Naive thymus-derived CD4-positive, alpha-beta T cell (primary cell): ENCODE results near the gene PKHD1. TPM values are rescaled to one million over a fixed set of nuclear protein-coding genes. Genes with fewer than 3 reads are reported as not detected.

Experiments
- ATAC-seq: fragments of 150-1000 bp; cut with Tn5 transposase; 2 replicates; pipeline ENCODE4 v1.10.0; 2021; ENCODE audit warnings: mild to moderate bottlenecking, moderate library complexity
- CTCF ChIA-PET: fragments of 350-600 bp; sonication (Branson Sonifier 250); formaldehyde crosslinking; loops from one replicate; lab custom pipeline; 2021; ENCODE audit warnings: antibody characterized with exemption; lab: Charles Lee
- POLR2A ChIA-PET: fragments of 350-600 bp; sonication (Branson Sonifier 250); formaldehyde crosslinking; loops from one replicate; lab custom pipeline; 2021; ENCODE audit warnings: antibody characterized with exemption, inconsistent platforms; lab: Charles Lee
- DNase-seq, 9 donors: peaks; one replicate each; pipeline versions ENCODE4 v3.0.0 to v3.0.0-alpha.2; 2020 to 2022; ENCODE audit warnings: mixed read lengths in 1 of 9
- H3K27ac ChIP-seq: one replicate; pipeline ENCODE4 v1.7.0; 2013; ENCODE audit warnings: mild to moderate bottlenecking, low read depth, low read length, moderate library complexity
- H3K27me3 ChIP-seq, 2 donors: one replicate each; pipeline ENCODE4 v1.7.0; 2013; ENCODE audit warnings: low read length in 2 of 2, mild to moderate bottlenecking in 2 of 2, moderate library complexity in 2 of 2; ENCODE audit not compliant: control insufficient read depth in 2 of 2, insufficient read depth in 2 of 2
- H3K36me3 ChIP-seq, 3 experiments: 1 replicate in 2 of 3; 2 replicates in 1 of 3; pipeline ENCODE4 v1.7.0; 2013; ENCODE audit warnings: low read length in 3 of 3, mild to moderate bottlenecking in 3 of 3, moderate library complexity in 1 of 3; ENCODE audit not compliant: insufficient read depth in 3 of 3, control insufficient read depth in 2 of 3
- H3K4me1 ChIP-seq, 2 donors: one replicate each; pipeline ENCODE4 v1.7.0; 2013; ENCODE audit warnings: low read length in 2 of 2, mild to moderate bottlenecking in 2 of 2, moderate library complexity in 1 of 2; ENCODE audit not compliant: control insufficient read depth in 2 of 2, insufficient read depth in 2 of 2
- H3K4me3 ChIP-seq: 2 replicates; pipeline ENCODE4 v1.7.0; 2013; ENCODE audit warnings: mild to moderate bottlenecking, low read length
- H3K9me3 ChIP-seq, 3 experiments: 1 replicate in 2 of 3; 2 replicates in 1 of 3; pipeline ENCODE4 v1.7.0; 2013; ENCODE audit warnings: low read length in 3 of 3; ENCODE audit not compliant: control insufficient read depth in 2 of 3
- H3K27ac Mint-ChIP-seq, 9 donors: one replicate each; pipeline ENCODE4 v1.8.0; 2020 to 2022; ENCODE audit warnings: mixed read lengths in 9 of 9, mild to moderate bottlenecking in 8 of 9, moderate library complexity in 5 of 9, inconsistent platforms in 2 of 9
- H3K27me3 Mint-ChIP-seq, 5 donors: one replicate each; pipeline ENCODE4 v1.8.0; 2021 to 2022; ENCODE audit warnings: mixed read lengths in 5 of 5, mild to moderate bottlenecking in 1 of 5
- H3K36me3 Mint-ChIP-seq, 5 donors: one replicate each; pipeline ENCODE4 v1.8.0; 2020 to 2022; ENCODE audit warnings: mixed read lengths in 5 of 5, mild to moderate bottlenecking in 3 of 5, inconsistent platforms in 1 of 5
- H3K4me1 Mint-ChIP-seq, 7 donors: one replicate each; pipeline ENCODE4 v1.8.0; 2020 to 2022; ENCODE audit warnings: mixed read lengths in 7 of 7, mild to moderate bottlenecking in 3 of 7, inconsistent platforms in 1 of 7
- H3K4me3 Mint-ChIP-seq, 10 donors: one replicate each; pipeline ENCODE4 v1.8.0; 2020 to 2022; ENCODE audit warnings: mild to moderate bottlenecking in 10 of 10, mixed read lengths in 10 of 10, moderate library complexity in 6 of 10, inconsistent platforms in 2 of 10
- H3K9me3 Mint-ChIP-seq, 11 donors: one replicate each; pipeline ENCODE4 v1.8.0; 2020 to 2022; ENCODE audit warnings: mixed read lengths in 11 of 11, mild to moderate bottlenecking in 4 of 11, inconsistent platforms in 1 of 11, moderate library complexity in 1 of 11
- intact Hi-C, 2 donors: fragments of 100-400 bp; cut with micrococcal nuclease; formaldehyde crosslinking; loops; one replicate each; pipeline ENCODE4 v1.15.1; 2023
- polyA plus RNA-seq, 2 donors: library from polyadenylated mRNA; unstranded; fragments of 300-500 nt; fragmentation: Illumina TruSeq; gene quantifications; one replicate each; pipeline ENCODE4 v1.2.3, GENCODE V29; 2021
- total RNA-seq, 6 experiments: library from RNA in 5 of 6; stranded (reverse) in 5 of 6; gene quantifications; 1 replicate in 5 of 6; 2 replicates in 1 of 6; pipeline ENCODE4 v1.2.3 and lab custom pipeline; 2021 to 2026

Gene PKHD1
- total and polyA plus RNA-seq, 7 experiments from 2014 or later, result not detected

- no peak overlapping the region for H3K27ac Mint-ChIP-seq
- peaks cover 3 to 18% (median 16%) of the 10 kb centered on the region in 5 donors for H3K27me3 Mint-ChIP-seq
- no peaks in the 10 kb centered on the region for H3K4me1 Mint-ChIP-seq
- H3K27me3 ChIP-seq, result no peaks in the 10 kb centered on the region
- no peaks in the 10 kb centered on the region for H3K36me3 ChIP-seq
- H3K9me3 ChIP-seq, result no peaks in the 10 kb centered on the region
- no peak for DNase-seq
- ChIA-PET CTCF (no interaction called here), POLR2A (no interaction called here)
- H3K4me3 Mint-ChIP-seq, result no peak overlapping the region
- no peaks in the 10 kb centered on the region for H3K36me3 Mint-ChIP-seq
- H3K27ac ChIP-seq, result no peak overlapping the region
- no peak overlapping the region for H3K4me3 ChIP-seq
- ATAC-seq, result no peak
- H3K9me3 Mint-ChIP-seq, result peaks cover 0 to 6% (median 0%) of the 10 kb centered on the region in 11 donors
- intact Hi-C loops, result no loop called here
- no peaks in the 10 kb centered on the region for H3K4me1 ChIP-seq
These were observed 68.3 kb downstream of the PKHD1 start for GRCh38 chr6:52019092-52019491.

DNA sequence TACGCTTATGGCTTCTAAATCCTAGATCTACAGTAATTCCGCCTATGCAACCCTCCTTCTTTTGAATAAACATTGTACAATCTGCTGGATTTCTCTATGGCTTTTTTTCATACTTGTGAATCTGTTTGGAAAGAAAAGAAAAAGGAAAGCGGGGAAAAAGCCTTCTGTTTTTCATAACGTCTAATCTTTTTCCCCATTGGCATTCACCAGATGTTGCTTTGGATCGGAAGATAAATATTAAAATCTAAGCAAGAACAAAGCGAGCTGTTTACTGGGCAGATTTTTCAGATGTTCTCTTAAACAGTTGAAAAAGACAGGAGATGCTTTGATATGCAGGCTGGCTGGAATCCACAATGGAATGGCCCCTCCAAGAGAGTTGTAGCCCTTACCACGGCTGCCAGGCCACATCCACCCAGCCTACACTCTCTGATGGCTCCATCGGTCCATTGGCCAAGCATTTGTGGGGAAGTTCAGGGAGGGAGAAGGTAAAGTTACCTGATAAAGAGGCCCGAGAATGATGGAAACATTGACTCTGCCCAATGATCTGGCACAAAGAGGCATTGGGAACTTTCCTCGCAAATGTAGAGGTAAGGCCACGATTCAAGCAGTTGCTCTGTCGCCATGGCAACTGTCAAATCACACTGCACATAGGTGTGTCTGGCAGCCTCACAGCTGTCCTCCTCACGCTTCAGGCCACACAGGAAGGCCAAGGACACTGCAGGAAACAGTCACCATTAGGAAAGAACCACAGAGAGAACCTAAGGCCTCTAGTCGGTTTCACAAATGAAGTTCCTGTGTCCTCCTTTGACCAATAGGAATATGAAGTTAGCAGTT is 70.3 kb downstream of the PKHD1 start:
- no peak for DNase-seq
- Histone ChIP-seq H3K4me3 (no peak overlapping the region), H3K4me1 (no peaks in the 10 kb centered on the region), H3K27me3 (no peaks in the 10 kb centered on the region), H3K27ac (no peak overlapping the region), H3K9me3 (no peaks in the 10 kb centered on the region), H3K36me3 (no peaks in the 10 kb centered on the region)
- Mint-ChIP-seq H3K4me1 (no peaks in the 10 kb centered on the region), H3K27ac (no peak overlapping the region), H3K27me3 (peaks cover 3 to 27% (median 20%) of the 10 kb centered on the region in 5 donors), H3K9me3 (peaks cover 0 to 6% (median 0%) of the 10 kb centered on the region in 11 donors), H3K4me3 (no peak overlapping the region), H3K36me3 (no peaks in the 10 kb centered on the region)
- ChIA-PET POLR2A (no interaction called here), CTCF (no interaction called here)
- no peak for ATAC-seq
- intact Hi-C loops, result no loop called here

DNA sequence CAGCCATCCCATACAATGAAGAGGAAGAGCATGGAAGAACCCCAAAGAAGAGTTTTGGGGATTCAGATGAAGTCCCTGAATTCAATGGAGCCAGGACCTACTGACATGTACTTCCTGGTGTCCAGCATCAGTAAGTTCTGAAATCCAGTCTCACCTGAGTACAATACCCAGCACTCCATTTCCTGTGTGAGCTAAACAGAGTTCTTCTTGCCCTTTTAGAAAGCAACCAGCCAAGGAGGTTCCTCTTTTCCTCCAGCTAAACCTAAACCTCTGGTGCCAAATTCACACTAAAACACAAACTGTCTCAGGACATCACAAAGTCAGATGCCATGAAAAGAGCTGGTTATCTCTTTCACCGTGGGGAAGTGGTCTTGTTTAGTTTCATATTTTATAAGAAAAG is 71.5 kb downstream of the PKHD1 start:
- no peaks in the 10 kb centered on the region for H3K9me3 ChIP-seq
- intact Hi-C loops, result no loop called here
- DNase-seq (no peak), ATAC-seq (no peak)
- H3K27me3 ChIP-seq, result no peaks in the 10 kb centered on the region
- no peaks in the 10 kb centered on the region for H3K4me1 Mint-ChIP-seq
- no peaks in the 10 kb centered on the region for H3K36me3 Mint-ChIP-seq
- H3K27ac Mint-ChIP-seq, result no peak overlapping the region
- ChIA-PET CTCF (no interaction called here), POLR2A (no interaction called here)
- H3K9me3 Mint-ChIP-seq, result peaks cover 0 to 6% (median 0%) of the 10 kb centered on the region in 11 donors
- peaks cover 3 to 32% (median 25%) of the 10 kb centered on the region in 5 donors for H3K27me3 Mint-ChIP-seq
- H3K4me1 ChIP-seq, result no peaks in the 10 kb centered on the region
- H3K36me3 ChIP-seq, result no peaks in the 10 kb centered on the region
- H3K27ac ChIP-seq, result no peak overlapping the region
- H3K4me3 ChIP-seq, result no peak overlapping the region
- no peak overlapping the region for H3K4me3 Mint-ChIP-seq

DNA sequence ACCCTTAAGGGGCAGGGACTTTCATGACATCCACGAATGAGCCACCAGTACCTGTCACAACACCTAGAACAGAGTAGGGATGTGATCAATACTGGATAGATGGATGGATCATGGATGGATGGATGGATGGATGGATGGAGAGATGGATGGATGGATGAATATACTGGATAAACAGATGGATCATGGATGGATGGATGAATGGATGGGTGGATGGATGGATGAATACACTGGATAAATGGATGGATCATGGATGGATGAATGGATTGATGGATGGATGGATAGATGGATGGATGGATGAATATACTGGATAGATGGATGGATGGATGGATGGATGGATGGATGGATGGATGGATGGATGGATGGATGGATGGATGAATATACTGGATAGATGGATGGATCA is 73.0 kb downstream of the PKHD1 start:
- Histone ChIP-seq H3K27ac (no peak overlapping the region), H3K36me3 (no peaks in the 10 kb centered on the region), H3K27me3 (no peaks in the 10 kb centered on the region), H3K9me3 (no peaks in the 10 kb centered on the region), H3K4me1 (no peaks in the 10 kb centered on the region), H3K4me3 (no peak overlapping the region)
- no peak for ATAC-seq
- no peak for DNase-seq
- Mint-ChIP-seq H3K4me3 (no peak overlapping the region), H3K27me3 (peaks cover 2 to 36% (median 26%) of the 10 kb centered on the region in 5 donors), H3K27ac (no peak overlapping the region), H3K4me1 (no peaks in the 10 kb centered on the region), H3K36me3 (no peaks in the 10 kb centered on the region), H3K9me3 (peaks cover 0 to 6% (median 0%) of the 10 kb centered on the region in 11 donors)
- CTCF ChIA-PET, result no interaction called here
- POLR2A ChIA-PET, result no interaction called here
- intact Hi-C loops, result no loop called here

- no peak overlapping the region for H3K27ac Mint-ChIP-seq
These were observed 74.4 kb downstream of the PKHD1 start for GRCh38 chr6:52013035-52013434.

GRCh38 chr6:52012582-52012981 is 74.8 kb downstream of the PKHD1 start:
- Histone ChIP-seq H3K4me1 (no peaks in the 10 kb centered on the region), H3K27ac (no peak overlapping the region), H3K4me3 (no peak overlapping the region), H3K36me3 (no peaks in the 10 kb centered on the region), H3K9me3 (no peaks in the 10 kb centered on the region), H3K27me3 (no peaks in the 10 kb centered on the region)
- H3K9me3 Mint-ChIP-seq, result peaks cover 0 to 6% (median 0%) of the 10 kb centered on the region in 11 donors
- no peaks in the 10 kb centered on the region for H3K4me1 Mint-ChIP-seq
- no peak overlapping the region for H3K4me3 Mint-ChIP-seq
- ChIA-PET POLR2A (no interaction called here), CTCF (interaction anchor here (1.7 kb wide), 1 partner anchor 12 kb away, joined by 4 read pairs; no protein-coding TSS in a partner anchor)
- intact Hi-C loops, result no loop called here
- peaks cover 0 to 42% (median 32%) of the 10 kb centered on the region in 5 donors for H3K27me3 Mint-ChIP-seq
- DNase-seq (no peak), ATAC-seq (no peak)
- no peaks in the 10 kb centered on the region for H3K36me3 Mint-ChIP-seq
- no peak overlapping the region for H3K27ac Mint-ChIP-seq

More at GRCh38 chr6:52013035-52013434, 74.4 kb downstream of the PKHD1 start:
- no peaks in the 10 kb centered on the region for H3K9me3 ChIP-seq
- H3K4me3 Mint-ChIP-seq, result no peak overlapping the region
- H3K27ac ChIP-seq, result no peak overlapping the region
- no peaks in the 10 kb centered on the region for H3K27me3 ChIP-seq
- peaks cover 0 to 42% (median 29%) of the 10 kb centered on the region in 5 donors for H3K27me3 Mint-ChIP-seq
- H3K4me3 ChIP-seq, result no peak overlapping the region
- no peak for ATAC-seq
- intact Hi-C loops, result no loop called here
- no peaks in the 10 kb centered on the region for H3K36me3 Mint-ChIP-seq
- H3K36me3 ChIP-seq, result no peaks in the 10 kb centered on the region
- ChIA-PET POLR2A (no interaction called here), CTCF (interaction anchor here (1.7 kb wide), 1 partner anchor 12 kb away, joined by 4 read pairs; no protein-coding TSS in a partner anchor)
- DNase-seq, result no peak
- H3K4me1 ChIP-seq, result no peaks in the 10 kb centered on the region
- H3K9me3 Mint-ChIP-seq, result peaks cover 0 to 6% (median 0%) of the 10 kb centered on the region in 11 donors
- no peaks in the 10 kb centered on the region for H3K4me1 Mint-ChIP-seq
